ENCODE measurements around the gene ERVW-1.

The ERVW-1 gene

DNA sequence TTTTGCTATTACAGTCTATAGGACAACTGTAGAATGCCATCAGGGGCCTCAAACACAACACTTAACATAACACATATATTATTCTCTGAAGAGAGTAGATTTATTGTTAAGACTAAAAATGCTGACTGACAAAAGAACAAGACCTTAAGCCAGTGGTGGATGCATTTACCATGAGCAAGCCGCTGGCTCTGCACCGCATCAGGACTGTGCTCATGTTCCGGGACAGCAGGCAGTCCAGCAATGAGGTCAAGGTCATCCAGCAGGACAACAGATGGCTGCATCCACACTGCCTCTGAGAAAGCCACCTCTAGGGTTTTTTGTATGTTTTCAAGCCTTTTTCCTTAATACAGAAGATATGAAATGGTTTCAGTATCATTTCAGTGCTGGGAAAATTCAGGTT lies 26.8 kb upstream of the ERVW-1 start:
- no peak for DNase-seq (ENCODE audit: extremely low read depth, low read depth)
- TF ChIP-seq CTCF (IDR thresholded peaks at IDR 0.05; ENCODE audit: low read depth, low read length, missing control alignments) = no peak
- H3K4me3 ChIP-seq (replicated peaks; ENCODE audit: low read depth, low read length) = no peak overlapping the region

DNA sequence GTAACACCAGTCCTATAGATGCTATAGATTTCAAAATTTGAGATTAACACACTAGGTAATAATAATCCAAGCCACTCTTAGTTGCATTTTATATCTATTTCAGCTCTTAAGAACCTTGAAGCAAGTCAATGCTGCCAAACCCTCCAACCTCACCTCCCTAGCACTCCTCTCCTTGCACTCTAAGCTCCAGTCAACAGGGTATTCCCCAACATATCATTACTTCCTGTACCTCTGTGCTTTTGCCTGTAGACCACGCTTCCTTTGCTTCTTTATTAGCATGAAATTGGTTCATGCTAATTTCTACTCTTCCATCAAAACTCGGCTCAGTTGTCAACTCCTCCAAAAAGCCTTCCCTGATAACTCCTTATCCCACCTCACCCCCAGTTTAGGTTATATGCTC lies 26.0 kb upstream of the ERVW-1 start:
- TF ChIP-seq CTCF (IDR thresholded peaks at IDR 0.05; ENCODE audit: low read depth, low read length, missing control alignments) = no peak
- DNase-seq (ENCODE audit: extremely low read depth, low read depth) = no peak
- H3K4me3 ChIP-seq (replicated peaks; ENCODE audit: low read depth, low read length) = no peak overlapping the region

DNA sequence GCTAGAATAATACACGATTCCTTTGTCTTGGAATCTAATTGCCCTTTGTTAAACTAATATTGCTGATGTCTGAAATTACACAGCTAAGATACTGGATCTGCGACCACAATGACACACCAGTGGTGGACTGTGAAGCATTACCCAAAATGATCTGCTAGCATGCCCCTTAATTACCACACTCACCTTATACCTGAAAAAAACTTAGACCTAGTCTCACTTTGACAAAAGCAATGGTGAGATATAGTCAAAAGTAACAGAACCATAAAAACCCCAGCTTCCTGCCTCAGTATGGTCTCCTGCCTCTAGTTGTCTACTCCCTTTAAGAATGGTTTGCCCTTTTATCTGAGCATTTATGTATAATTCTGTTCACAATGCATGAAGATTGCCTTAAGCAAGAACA lies 20.8 kb upstream of the ERVW-1 start:
- H3K4me3 ChIP-seq (replicated peaks; ENCODE audit: low read depth, low read length) = no peak overlapping the region
- TF ChIP-seq CTCF (IDR thresholded peaks at IDR 0.05; ENCODE audit: low read depth, low read length, missing control alignments) = no peak
- no peak for DNase-seq (ENCODE audit: extremely low read depth, low read depth)

DNA sequence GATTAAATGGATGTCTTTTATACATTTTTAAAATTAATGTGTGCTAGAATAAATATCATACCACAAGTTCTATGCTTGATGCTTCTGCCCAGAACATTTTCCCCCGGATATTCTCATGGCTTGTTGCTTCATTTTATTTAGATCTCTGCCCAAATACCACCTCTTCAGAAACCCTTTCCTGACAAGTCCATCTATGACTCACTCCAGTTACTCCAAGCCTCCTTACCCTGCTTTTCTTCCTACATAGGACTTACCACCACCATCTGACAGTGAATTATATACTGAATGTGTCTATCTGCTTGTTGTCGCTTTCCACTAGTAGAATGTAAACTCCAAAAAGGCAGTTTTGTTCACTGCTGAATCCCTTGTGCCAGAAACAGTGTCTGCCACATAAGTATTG lies 19.1 kb upstream of the ERVW-1 start:
- no peak for TF ChIP-seq CTCF (IDR thresholded peaks at IDR 0.05; ENCODE audit: low read depth, low read length, missing control alignments)

GRCh38 chr7:92489634-92490033 lies 11.9 kb upstream of the ERVW-1 start:
- no peak for TF ChIP-seq CTCF (IDR thresholded peaks at IDR 0.05; ENCODE audit: low read depth, low read length, missing control alignments)
- no peak for DNase-seq (ENCODE audit: extremely low read depth, low read depth)
- H3K4me3 ChIP-seq (replicated peaks; ENCODE audit: low read depth, low read length) = no peak overlapping the region

More for the DNA sequence above, 19.1 kb upstream of the ERVW-1 start:
- no peak for DNase-seq (ENCODE audit: extremely low read depth, low read depth)
- H3K4me3 ChIP-seq (replicated peaks; ENCODE audit: low read depth, low read length) = no peak overlapping the region

GRCh38 chr7:92487804-92488203 lies 10.1 kb upstream of the ERVW-1 start:
- no peak for DNase-seq (ENCODE audit: extremely low read depth, low read depth)
- no peak for TF ChIP-seq CTCF (IDR thresholded peaks at IDR 0.05; ENCODE audit: low read depth, low read length, missing control alignments)
- H3K4me3 ChIP-seq (replicated peaks; ENCODE audit: low read depth, low read length) = no peak overlapping the region

DNA sequence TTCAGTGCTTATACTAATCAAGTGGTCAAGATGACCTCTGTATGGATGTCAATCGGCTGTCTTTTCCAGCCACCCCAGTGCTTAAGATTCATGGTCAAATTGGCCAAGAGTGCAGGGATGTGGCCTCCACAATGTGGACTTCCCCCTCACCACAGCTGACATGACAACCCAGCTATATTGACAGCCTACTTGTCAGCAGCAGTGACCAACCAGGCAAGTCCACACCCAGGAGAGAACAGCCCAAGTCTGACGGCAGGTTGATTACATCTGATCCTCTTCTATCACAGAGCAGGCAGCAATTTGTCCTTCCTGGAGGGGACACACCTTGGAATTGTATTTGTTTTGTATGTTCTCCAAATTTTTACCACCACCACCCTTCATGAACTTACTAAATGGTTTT lies 8.2 kb upstream of the ERVW-1 start:
- TF ChIP-seq CTCF (IDR thresholded peaks at IDR 0.05; ENCODE audit: low read depth, low read length, missing control alignments) = no peak
- no peak overlapping the region for H3K4me3 ChIP-seq (replicated peaks; ENCODE audit: low read depth, low read length)
- no peak for DNase-seq (ENCODE audit: extremely low read depth, low read depth)

All from HFF-Myc (cell line).